ENCODE measurements around the gene FMR1NB. TPM values are rescaled to one million over a fixed set of nuclear protein-coding genes. Genes with fewer than 3 reads are reported as not detected.

Gene FMR1NB
- total RNA-seq, 1 donor from 2014 or later: not detected

DNA sequence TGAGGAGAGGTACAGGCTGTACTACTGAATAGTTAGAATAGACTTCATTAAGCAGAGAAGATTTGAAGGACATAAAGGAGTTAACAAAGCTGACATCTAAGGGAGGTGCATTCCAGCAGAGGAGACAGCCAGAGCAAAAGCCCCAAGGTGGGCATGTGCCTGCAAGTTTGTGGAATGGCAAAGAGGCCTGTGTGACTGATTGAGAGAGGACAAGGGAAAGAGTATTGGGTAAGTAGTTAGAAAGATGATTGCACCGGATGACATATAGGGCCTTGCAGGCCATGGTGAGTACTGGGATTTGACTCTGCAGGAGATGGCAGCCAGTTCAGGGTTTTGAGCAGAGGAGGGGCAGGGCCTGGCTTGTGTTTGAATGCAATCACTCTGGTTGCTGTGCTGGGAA is 55.9 kb downstream of the FMR1NB start:
- no peaks in the 10 kb centered on the region for H4K20me1 ChIP-seq (ENCODE audit: insufficient read depth, low read length)
- no peak overlapping the region for H2AFZ ChIP-seq (ENCODE audit: low read depth, low read length)
- Mint-ChIP-seq H3K9me3 (ENCODE audit: unreplicated experiment) (no peaks in the 10 kb centered on the region), H3K36me3 (ENCODE audit: low read depth, unreplicated experiment) (no peaks in the 10 kb centered on the region), H3K27me3 (ENCODE audit: low read depth, unreplicated experiment) (no peaks in the 10 kb centered on the region), H3K4me3 (ENCODE audit: unreplicated experiment) (no peak overlapping the region), H3K4me1 (ENCODE audit: low read depth, unreplicated experiment) (peaks cover 7% of the 10 kb centered on the region), H3K27ac (ENCODE audit: unreplicated experiment) (no peak overlapping the region)
- H3K9ac ChIP-seq (ENCODE audit: low read length): no peak overlapping the region
- H3K9me3 ChIP-seq (ENCODE audit: insufficient read depth, low read depth, low read length): no peaks in the 10 kb centered on the region
- H3K4me2 ChIP-seq (ENCODE audit: low read length): no peak overlapping the region
- no peak overlapping the region for H3K4me3 ChIP-seq (ENCODE audit: insufficient read depth, low read depth, low read length)
- H3K79me2 ChIP-seq (ENCODE audit: insufficient read depth, low read length): no peaks in the 10 kb centered on the region
- no peaks in the 10 kb centered on the region for H3K4me1 ChIP-seq (ENCODE audit: insufficient read depth, low read length)
- TF ChIP-seq EZH2 (IDR thresholded peaks at IDR 0.05; ENCODE audit: insufficient read depth, low read length): no peak
- TF ChIP-seq, protein P1, sequence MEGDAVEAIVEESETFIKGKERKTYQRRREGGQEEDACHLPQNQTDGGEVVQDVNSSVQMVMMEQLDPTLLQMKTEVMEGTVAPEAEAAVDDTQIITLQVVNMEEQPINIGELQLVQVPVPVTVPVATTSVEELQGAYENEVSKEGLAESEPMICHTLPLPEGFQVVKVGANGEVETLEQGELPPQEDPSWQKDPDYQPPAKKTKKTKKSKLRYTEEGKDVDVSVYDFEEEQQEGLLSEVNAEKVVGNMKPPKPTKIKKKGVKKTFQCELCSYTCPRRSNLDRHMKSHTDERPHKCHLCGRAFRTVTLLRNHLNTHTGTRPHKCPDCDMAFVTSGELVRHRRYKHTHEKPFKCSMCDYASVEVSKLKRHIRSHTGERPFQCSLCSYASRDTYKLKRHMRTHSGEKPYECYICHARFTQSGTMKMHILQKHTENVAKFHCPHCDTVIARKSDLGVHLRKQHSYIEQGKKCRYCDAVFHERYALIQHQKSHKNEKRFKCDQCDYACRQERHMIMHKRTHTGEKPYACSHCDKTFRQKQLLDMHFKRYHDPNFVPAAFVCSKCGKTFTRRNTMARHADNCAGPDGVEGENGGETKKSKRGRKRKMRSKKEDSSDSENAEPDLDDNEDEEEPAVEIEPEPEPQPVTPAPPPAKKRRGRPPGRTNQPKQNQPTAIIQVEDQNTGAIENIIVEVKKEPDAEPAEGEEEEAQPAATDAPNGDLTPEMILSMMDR (IDR thresholded peaks at IDR 0.05; ENCODE audit: insufficient read depth, low read depth, low read length): no peak
- H3K36me3 ChIP-seq (ENCODE audit: insufficient read depth, low read length): no peaks in the 10 kb centered on the region
- H3K27ac ChIP-seq (ENCODE audit: low read depth, low read length): no peak overlapping the region
- DNase-seq (ENCODE audit: low read depth) (no peak), FAIRE-seq (no peak)
- H3K27me3 ChIP-seq (ENCODE audit: insufficient read depth, low read length): no peaks in the 10 kb centered on the region

GRCh38 chrX:148043271-148043855 is 62.2 kb downstream of the FMR1NB start:
- no peak overlapping the region for H3K4me3 ChIP-seq (ENCODE audit: insufficient read depth, low read depth, low read length)
- no peaks in the 10 kb centered on the region for H3K36me3 Mint-ChIP-seq (ENCODE audit: low read depth, unreplicated experiment)
- no peak overlapping the region for H3K27ac ChIP-seq (ENCODE audit: low read depth, low read length)
- no peaks in the 10 kb centered on the region for H3K27me3 Mint-ChIP-seq (ENCODE audit: low read depth, unreplicated experiment)
- TF ChIP-seq EZH2 (IDR thresholded peaks at IDR 0.05; ENCODE audit: insufficient read depth, low read length): no peak
- TF ChIP-seq, protein P1 (IDR thresholded peaks at IDR 0.05; ENCODE audit: insufficient read depth, low read depth, low read length): no peak
- no peaks in the 10 kb centered on the region for H3K9me3 Mint-ChIP-seq (ENCODE audit: unreplicated experiment)
- H3K4me2 ChIP-seq (ENCODE audit: low read length): no peak overlapping the region
- no peaks in the 10 kb centered on the region for H3K9me3 ChIP-seq (ENCODE audit: insufficient read depth, low read depth, low read length)
- H3K4me1 ChIP-seq (ENCODE audit: insufficient read depth, low read length): no peaks in the 10 kb centered on the region
- H2AFZ ChIP-seq (ENCODE audit: low read depth, low read length): no peak overlapping the region
- H3K9ac ChIP-seq (ENCODE audit: low read length): no peak overlapping the region
- H3K4me1 Mint-ChIP-seq (ENCODE audit: low read depth, unreplicated experiment): no peaks in the 10 kb centered on the region
- no peak overlapping the region for H3K27ac Mint-ChIP-seq (ENCODE audit: unreplicated experiment)
- no peak overlapping the region for H3K4me3 Mint-ChIP-seq (ENCODE audit: unreplicated experiment)
- FAIRE-seq (peak; percentile 20), DNase-seq (ENCODE audit: low read depth) (peak; percentile 40)
- no peaks in the 10 kb centered on the region for H3K79me2 ChIP-seq (ENCODE audit: insufficient read depth, low read length)
- H4K20me1 ChIP-seq (ENCODE audit: insufficient read depth, low read length): no peaks in the 10 kb centered on the region
- no peaks in the 10 kb centered on the region for H3K27me3 ChIP-seq (ENCODE audit: insufficient read depth, low read length)
- H3K36me3 ChIP-seq (ENCODE audit: insufficient read depth, low read length): no peaks in the 10 kb centered on the region

DNA sequence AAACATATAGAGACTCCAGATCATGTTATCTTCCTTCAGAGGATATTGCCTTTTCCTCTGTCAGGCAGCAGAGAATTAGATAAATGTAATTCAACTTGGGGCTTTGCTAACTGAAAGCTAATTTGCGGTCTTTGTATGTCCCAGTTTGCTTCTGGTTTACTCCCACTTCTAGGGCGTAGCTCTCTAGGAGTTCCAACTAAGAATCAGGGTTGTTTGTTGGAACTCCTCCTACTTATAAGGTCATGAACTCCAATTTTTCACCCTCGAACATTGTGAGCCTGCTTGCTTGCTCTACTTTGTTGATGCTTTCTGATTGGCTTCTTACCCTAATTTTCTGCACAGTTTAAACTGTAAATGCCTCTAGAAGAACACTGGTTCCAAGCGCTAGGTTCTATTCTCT is 66.1 kb downstream of the FMR1NB start:
- no peaks in the 10 kb centered on the region for H4K20me1 ChIP-seq (ENCODE audit: insufficient read depth, low read length)
- H3K9ac ChIP-seq (ENCODE audit: low read length): no peak overlapping the region
- no peaks in the 10 kb centered on the region for H3K9me3 ChIP-seq (ENCODE audit: insufficient read depth, low read depth, low read length)
- Mint-ChIP-seq H3K9me3 (ENCODE audit: unreplicated experiment) (no peaks in the 10 kb centered on the region), H3K4me1 (ENCODE audit: low read depth, unreplicated experiment) (no peaks in the 10 kb centered on the region), H3K4me3 (ENCODE audit: unreplicated experiment) (no peak overlapping the region), H3K36me3 (ENCODE audit: low read depth, unreplicated experiment) (no peaks in the 10 kb centered on the region), H3K27ac (ENCODE audit: unreplicated experiment) (no peak overlapping the region), H3K27me3 (ENCODE audit: low read depth, unreplicated experiment) (no peaks in the 10 kb centered on the region)
- DNase-seq (ENCODE audit: low read depth) (no peak), FAIRE-seq (peak; percentile 13)
- no peak for TF ChIP-seq EZH2 (IDR thresholded peaks at IDR 0.05; ENCODE audit: insufficient read depth, low read length)
- TF ChIP-seq, protein P1 (IDR thresholded peaks at IDR 0.05; ENCODE audit: insufficient read depth, low read depth, low read length): no peak
- H3K36me3 ChIP-seq (ENCODE audit: insufficient read depth, low read length): no peaks in the 10 kb centered on the region
- no peaks in the 10 kb centered on the region for H3K27me3 ChIP-seq (ENCODE audit: insufficient read depth, low read length)
- no peak overlapping the region for H2AFZ ChIP-seq (ENCODE audit: low read depth, low read length)
- no peaks in the 10 kb centered on the region for H3K4me1 ChIP-seq (ENCODE audit: insufficient read depth, low read length)
- H3K4me3 ChIP-seq (ENCODE audit: insufficient read depth, low read depth, low read length): no peak overlapping the region
- no peak overlapping the region for H3K4me2 ChIP-seq (ENCODE audit: low read length)
- no peaks in the 10 kb centered on the region for H3K79me2 ChIP-seq (ENCODE audit: insufficient read depth, low read length)
- no peak overlapping the region for H3K27ac ChIP-seq (ENCODE audit: low read depth, low read length)

Measured in astrocyte (in vitro differentiated cells and primary cell).